ENCODE data around the gene RETREG2.

DNA sequence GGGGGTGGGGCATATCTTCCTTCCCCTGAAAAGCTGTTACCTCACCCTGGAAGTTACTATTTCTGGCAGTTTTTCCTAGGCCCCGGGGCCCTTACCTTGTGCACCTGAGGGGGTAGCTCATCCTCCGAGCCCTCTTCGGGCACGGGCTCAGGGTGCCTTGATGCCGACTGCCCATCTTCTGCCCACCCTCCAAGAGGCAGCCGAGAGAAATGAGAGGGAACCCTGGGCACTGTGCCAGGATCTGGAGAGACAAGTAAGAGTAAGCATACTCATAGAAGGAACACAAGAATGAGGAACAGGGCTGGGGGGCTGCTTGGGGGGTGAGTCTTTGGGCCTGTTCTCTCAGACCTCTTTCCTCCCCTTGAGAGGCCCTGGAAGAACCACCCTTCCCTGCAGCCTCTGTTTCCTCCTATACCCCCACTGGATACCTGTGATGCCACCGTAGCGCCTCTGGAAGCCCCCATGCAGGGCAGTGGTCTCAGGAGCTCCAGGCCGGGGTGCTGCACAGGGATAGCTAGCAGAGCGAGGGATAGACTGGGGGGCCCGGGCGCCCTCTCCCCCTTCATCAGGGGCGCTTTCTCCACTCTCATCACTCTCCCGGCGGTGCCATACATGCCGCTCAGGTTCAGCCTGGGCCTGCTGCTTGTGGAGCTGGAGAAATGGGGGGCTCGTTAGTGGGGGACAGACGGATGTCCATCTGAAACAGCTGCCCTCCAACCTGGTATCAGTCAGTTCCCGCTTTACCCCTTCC lies 42.8 kb downstream of the RETREG2 start:
- TF ChIP-seq POLR2AphosphoS5 (IDR thresholded peaks at IDR 0.05; ENCODE audit: low read depth, low read length), result no peak
- no peak for TF ChIP-seq POLR2A (IDR thresholded peaks at IDR 0.05; ENCODE audit: low read depth, low read length)
- no peak for TF ChIP-seq TAF1 (IDR thresholded peaks at IDR 0.05; ENCODE audit: low read depth, low read length)
